Measurements from ENCODE around the gene PTTG1IP. TPM values are rescaled to one million over a fixed set of nuclear protein-coding genes. Genes with fewer than 3 reads are reported as not detected.

Gene PTTG1IP
- total and polyA plus RNA-seq, 2 of the 4 experiments (the other 2 are of a cell fraction), result 167 to 194 TPM

DNA sequence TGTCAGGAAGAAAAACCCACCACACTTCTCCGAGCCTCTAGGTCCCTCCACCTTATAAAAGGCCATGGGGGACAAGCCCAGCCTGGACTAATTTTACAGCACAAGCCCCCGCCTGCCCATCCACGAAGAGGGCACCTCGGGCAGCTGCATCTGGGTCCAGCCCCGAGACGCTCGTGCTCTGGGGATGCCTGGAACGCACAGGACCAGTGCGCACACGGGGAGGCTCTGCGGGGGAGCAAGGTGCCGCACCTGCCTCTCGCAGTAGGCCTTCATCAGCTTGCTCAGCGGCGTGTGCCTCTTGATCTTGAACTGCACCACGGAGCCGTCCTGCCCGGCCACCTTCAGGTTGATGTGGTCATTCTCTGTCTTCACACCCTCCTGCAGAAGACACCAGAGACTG, 59.8 kb downstream of the PTTG1IP start:
- Histone ChIP-seq H3K9me3 (ENCODE audit: control insufficient read depth, insufficient read depth, low read length) (peaks cover 2% of the 10 kb centered on the region), H3K27me3 (ENCODE audit: control insufficient read depth, insufficient read depth, low read length) (no peaks in the 10 kb centered on the region)
- no TSS peak for BruUV-seq (replicated peaks)

More for the DNA sequence above, 59.8 kb downstream of the PTTG1IP start:
- Histone ChIP-seq H3K27ac (ENCODE audit: insufficient read depth, low read length) (no peak overlapping the region), H3K4ac (ENCODE audit: low read depth, low read length) (no peak overlapping the region), H2BK15ac (ENCODE audit: low read depth, low read length) (no peak overlapping the region), H2BK5ac (ENCODE audit: low read depth, low read length, poor library complexity, severe bottlenecking) (no peak overlapping the region), H2BK20ac (ENCODE audit: low read depth, low read length) (no peak overlapping the region), H3K4me3 (ENCODE audit: insufficient read depth, low read depth, low read length) (no peak overlapping the region), H2BK120ac (ENCODE audit: low read depth, low read length) (no peak overlapping the region), H3K4me1 (ENCODE audit: control insufficient read depth, insufficient read depth, low read length) (peaks cover 8% of the 10 kb centered on the region; the same call in 1 of the 2 replicates), H3K18ac (ENCODE audit: low read depth, low read length) (no peak overlapping the region), H3K56ac (ENCODE audit: extremely low read depth, insufficient read depth, low read length) (no peak overlapping the region), H3K36me3 (ENCODE audit: control insufficient read depth, insufficient read depth, low read length) (peaks cover 28% of the 10 kb centered on the region), H4K5ac (ENCODE audit: low read depth, low read length) (no peak overlapping the region), H4K91ac (ENCODE audit: insufficient read depth, low read depth, low read length) (no peak overlapping the region), H3K23ac (ENCODE audit: low read depth, low read length) (no peak overlapping the region), H3K9ac (ENCODE audit: low read depth, low read length) (no peak overlapping the region), H4K8ac (ENCODE audit: low read depth in 2 of 2, low read length in 2 of 2) (no peak overlapping the region), H2AFZ (replicated peaks; ENCODE audit: low read length, poor library complexity) (no peak overlapping the region), H4K20me1 (ENCODE audit: insufficient read depth, low read length) (peaks cover 78% of the 10 kb centered on the region), H3K9me1 (ENCODE audit: insufficient read depth, low read length) (peaks cover 11% of the 10 kb centered on the region), H3K4me2 (ENCODE audit: low read depth, low read length) (no peak overlapping the region), H2AK9ac (replicated peaks; ENCODE audit: low read depth, low read length, poor library complexity) (no peak overlapping the region), H3K79me1 (ENCODE audit: low read depth in 1 of 2, low read length in 2 of 2) (peaks cover 32 to 87% of the 10 kb centered on the region in 2 experiments), H2AK5ac (ENCODE audit: low read depth, low read length) (no peak overlapping the region), H3K14ac (replicated peaks; ENCODE audit: low read depth, low read length) (no peak overlapping the region)
- DNase-seq (no peak), ATAC-seq (ENCODE audit: low read depth) (no peak)
- WGBS, 2 experiments (ENCODE audit: extremely low coverage in 2 of 2, insufficient read length in 1 of 2), result 92% methylated on average over 18 of the region's 18 CpGs; no CpG with 5 or more reads in 1 of the 2 experiments
- in situ Hi-C loops (cut with MboI; ENCODE audit: low sequenced_read_pairs) (loop anchor here (25.0 kb wide), 1 partner anchor 299 kb away; no protein-coding TSS in a partner anchor), dilution Hi-C loops (cut with HindIII; ENCODE audit: low sequenced_read_pairs, unreplicated experiment) (no loop called here), intact Hi-C loops (cut with micrococcal nuclease) (no loop called here)
- ChIA-PET CTCF (no interaction called here), POLR2A (ENCODE audit: unreplicated experiment) (no interaction called here)
- TF ChIP-seq CEBPB (IDR thresholded peaks at IDR 0.05; ENCODE audit: low read depth, low read length) (no peak), RFX5 (IDR thresholded peaks at IDR 0.05; ENCODE audit: low read depth, low read length) (no peak), RAD21 (IDR thresholded peaks at IDR 0.05; ENCODE audit: low read length) (no peak), MAFK (IDR thresholded peaks at IDR 0.05; ENCODE audit: low read depth, low read length) (no peak), SMC3 (IDR thresholded peaks at IDR 0.05; ENCODE audit: low read depth, low read length) (no peak), MAZ (IDR thresholded peaks at IDR 0.05; ENCODE audit: borderline replicate concordance, low read depth, low read length) (no peak), MXI1 (IDR thresholded peaks at IDR 0.05; ENCODE audit: borderline replicate concordance, low read depth, low read length) (no peak), BHLHE40 (IDR thresholded peaks at IDR 0.05; ENCODE audit: low read depth, low read length) (no peak), CHD1 (IDR thresholded peaks at IDR 0.05; ENCODE audit: low read depth, low read length) (no peak), POLR2A (IDR thresholded peaks at IDR 0.05; ENCODE audit: low read depth, low read length) (no peak), NFE2L2 (IDR thresholded peaks at IDR 0.05; ENCODE audit: low read depth, low read length) (no peak), FOS (IDR thresholded peaks at IDR 0.05; ENCODE audit: low read depth, low read length) (no peak)
- TF ChIP-seq, protein P1, sequence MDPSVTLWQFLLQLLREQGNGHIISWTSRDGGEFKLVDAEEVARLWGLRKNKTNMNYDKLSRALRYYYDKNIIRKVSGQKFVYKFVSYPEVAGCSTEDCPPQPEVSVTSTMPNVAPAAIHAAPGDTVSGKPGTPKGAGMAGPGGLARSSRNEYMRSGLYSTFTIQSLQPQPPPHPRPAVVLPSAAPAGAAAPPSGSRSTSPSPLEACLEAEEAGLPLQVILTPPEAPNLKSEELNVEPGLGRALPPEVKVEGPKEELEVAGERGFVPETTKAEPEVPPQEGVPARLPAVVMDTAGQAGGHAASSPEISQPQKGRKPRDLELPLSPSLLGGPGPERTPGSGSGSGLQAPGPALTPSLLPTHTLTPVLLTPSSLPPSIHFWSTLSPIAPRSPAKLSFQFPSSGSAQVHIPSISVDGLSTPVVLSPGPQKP (IDR thresholded peaks at IDR 0.05; ENCODE audit: borderline replicate concordance, low read depth, low read length), result no peak
- TF ChIP-seq, protein P2, sequence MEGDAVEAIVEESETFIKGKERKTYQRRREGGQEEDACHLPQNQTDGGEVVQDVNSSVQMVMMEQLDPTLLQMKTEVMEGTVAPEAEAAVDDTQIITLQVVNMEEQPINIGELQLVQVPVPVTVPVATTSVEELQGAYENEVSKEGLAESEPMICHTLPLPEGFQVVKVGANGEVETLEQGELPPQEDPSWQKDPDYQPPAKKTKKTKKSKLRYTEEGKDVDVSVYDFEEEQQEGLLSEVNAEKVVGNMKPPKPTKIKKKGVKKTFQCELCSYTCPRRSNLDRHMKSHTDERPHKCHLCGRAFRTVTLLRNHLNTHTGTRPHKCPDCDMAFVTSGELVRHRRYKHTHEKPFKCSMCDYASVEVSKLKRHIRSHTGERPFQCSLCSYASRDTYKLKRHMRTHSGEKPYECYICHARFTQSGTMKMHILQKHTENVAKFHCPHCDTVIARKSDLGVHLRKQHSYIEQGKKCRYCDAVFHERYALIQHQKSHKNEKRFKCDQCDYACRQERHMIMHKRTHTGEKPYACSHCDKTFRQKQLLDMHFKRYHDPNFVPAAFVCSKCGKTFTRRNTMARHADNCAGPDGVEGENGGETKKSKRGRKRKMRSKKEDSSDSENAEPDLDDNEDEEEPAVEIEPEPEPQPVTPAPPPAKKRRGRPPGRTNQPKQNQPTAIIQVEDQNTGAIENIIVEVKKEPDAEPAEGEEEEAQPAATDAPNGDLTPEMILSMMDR (conservative IDR thresholded peaks at IDR 0.05; ENCODE audit: low read depth, low read length), result no peak

Measured in IMR-90 (cell line).